ENCODE measurements around the gene IL23R.

- TF ChIP-seq CTCF (optimal IDR thresholded peaks at IDR 0.05 in 1 of 3, IDR thresholded peaks at IDR 0.05 in 1 of 3, conservative IDR thresholded peaks at IDR 0.05 in 1 of 3; ENCODE audit: extremely low read depth in 1 of 3, insufficient read depth in 2 of 3, low read length in 3 of 3) (no peak), EZH2 (IDR thresholded peaks at IDR 0.05; ENCODE audit: low read length) (no peak)
Observed at GRCh38 chr1:67118646-67119045, 47.6 kb upstream of the IL23R start.
